HEK293 (cell line): ENCODE measurements around the gene LARGE1.

ENCODE experiments used
- CTCF ChIA-PET: fragments of 350-600 bp; formaldehyde crosslinking; extraction: SDS; loops from one replicate; lab custom pipeline; 2021; ENCODE audit warnings: antibody characterized with exemption; lab: Yijun Ruan, JAX
- POLR2A ChIA-PET: fragments of 300-600 bp; formaldehyde crosslinking; extraction: SDS; loops from one replicate; lab custom pipeline; 2020; ENCODE audit warnings: antibody characterized with exemption, inconsistent platforms; lab: Yijun Ruan, JAX
- H3K27ac ChIP-seq: fragments of 200-500 bp; sonication (Bioruptor generic); 2 replicates; pipeline ENCODE4 v1.5.1; 2014; ENCODE audit warnings: low read depth, low read length, control low read depth, inconsistent platforms; ENCODE audit errors: extremely low read depth
- H3K36me3 ChIP-seq, 2 experiments: fragments of 200-500 bp in 1 of 2; sonication (Bioruptor generic) in 1 of 2; 1 replicate in 1 of 2; 2 replicates in 1 of 2; pipeline ENCODE4 v1.5.1; 2014 to 2017; ENCODE audit warnings: inconsistent platforms in 2 of 2, low read length in 2 of 2; ENCODE audit not compliant: control insufficient read depth in 2 of 2, insufficient read depth in 1 of 2
- H3K4me1 ChIP-seq: fragments of 200-500 bp; sonication (Bioruptor generic); 2 replicates; pipeline ENCODE4 v1.5.1; 2014; ENCODE audit warnings: mild to moderate bottlenecking, low read length, inconsistent platforms; ENCODE audit not compliant: control insufficient read depth, insufficient read depth
- H3K4me3 ChIP-seq: 2 replicates; pipeline ENCODE4 v1.5.1; 2011; ENCODE audit warnings: low read depth, mild to moderate bottlenecking, control low read depth, low read length, moderate library complexity
- H3K9me3 ChIP-seq: fragments of 200-500 bp; sonication (Bioruptor generic); 2 replicates; pipeline ENCODE4 v1.5.1; 2014; ENCODE audit warnings: low read depth, low read length, inconsistent platforms; ENCODE audit not compliant: control insufficient read depth, insufficient read depth
- CTCF ChIP-seq: fragments of 450-650 bp; formaldehyde crosslinking; IDR thresholded peaks from 2 replicates; pipeline ENCODE4 v1.5.1; 2016; ENCODE audit warnings: missing biosample characterization, missing genetic modification characterization
- ELK4 ChIP-seq: IDR thresholded peaks from 2 replicates; pipeline ENCODE4 v1.6.1; 2011; ENCODE audit warnings: mild to moderate bottlenecking, low read depth, low read length, borderline replicate concordance
- INSM2 ChIP-seq: fragments of 450-650 bp; formaldehyde crosslinking; IDR thresholded peaks from 2 replicates; pipeline ENCODE4 v1.5.1; 2016; ENCODE audit warnings: missing biosample characterization, missing genetic modification characterization
- PRDM6 ChIP-seq: fragments of 450-650 bp; formaldehyde crosslinking; IDR thresholded peaks from 2 replicates; pipeline ENCODE4 v1.5.1; 2017; ENCODE audit warnings: missing biosample characterization, missing genetic modification characterization
- SETDB1 ChIP-seq: IDR thresholded peaks from one replicate; pipeline ENCODE4 v1.6.1; 2017; ENCODE audit warnings: mild to moderate bottlenecking, low read length, moderate library complexity, mixed read lengths; ENCODE audit not compliant: insufficient read length
- ZNF155 ChIP-seq: fragments of 450-650 bp; formaldehyde crosslinking; IDR thresholded peaks from 2 replicates; pipeline ENCODE4 v1.5.1; 2016; ENCODE audit warnings: missing biosample characterization, missing genetic modification characterization
- ZNF169 ChIP-seq: fragments of 450-650 bp; formaldehyde crosslinking; IDR thresholded peaks from 2 replicates; pipeline ENCODE4 v1.5.1; 2016; ENCODE audit warnings: missing biosample characterization, missing genetic modification characterization
- ZNF18 ChIP-seq: fragments of 450-650 bp; formaldehyde crosslinking; IDR thresholded peaks from 2 replicates; pipeline ENCODE4 v1.5.1; 2016; ENCODE audit warnings: missing biosample characterization, missing genetic modification characterization
- ZNF341 ChIP-seq: fragments of 450-650 bp; formaldehyde crosslinking; IDR thresholded peaks from 2 replicates; pipeline ENCODE4; 2016; ENCODE audit warnings: low read depth, missing biosample characterization, missing genetic modification characterization
- ZNF433 ChIP-seq: fragments of 450-650 bp; formaldehyde crosslinking; IDR thresholded peaks from 2 replicates; pipeline ENCODE4 v1.5.1; 2016; ENCODE audit warnings: missing biosample characterization, missing genetic modification characterization, low read depth
- ZNF48 ChIP-seq: fragments of 450-650 bp; formaldehyde crosslinking; IDR thresholded peaks from 2 replicates; pipeline ENCODE4 v1.5.1; 2016; ENCODE audit warnings: missing biosample characterization, missing genetic modification characterization
- ZNF664 ChIP-seq: fragments of 450-650 bp; formaldehyde crosslinking; IDR thresholded peaks from 2 replicates; pipeline ENCODE4 v1.5.1; 2016; ENCODE audit warnings: missing biosample characterization, missing genetic modification characterization
- ZNF701 ChIP-seq: fragments of 450-650 bp; formaldehyde crosslinking; IDR thresholded peaks from 2 replicates; pipeline ENCODE4 v1.5.1; 2016; ENCODE audit warnings: missing biosample characterization, missing genetic modification characterization
- ZNF704 ChIP-seq: fragments of 450-650 bp; formaldehyde crosslinking; IDR thresholded peaks from 2 replicates; pipeline ENCODE4 v1.5.1; 2016; ENCODE audit warnings: missing biosample characterization, missing genetic modification characterization
- ZNF777 ChIP-seq: fragments of 450-650 bp; formaldehyde crosslinking; IDR thresholded peaks from 2 replicates; pipeline ENCODE4 v1.5.1; 2017; ENCODE audit warnings: missing biosample characterization, missing genetic modification characterization, borderline replicate concordance
- ZSCAN18 ChIP-seq: fragments of 450-650 bp; formaldehyde crosslinking; IDR thresholded peaks from 2 replicates; pipeline ENCODE4 v1.5.1; 2016; ENCODE audit warnings: missing biosample characterization, missing genetic modification characterization

LARGE1 gene

GRCh38 chr22:33865248-33865647 lies 55.0 kb downstream of the LARGE1 start:
- Histone ChIP-seq H3K27ac (no peak overlapping the region), H3K4me1 (no peaks in the 10 kb centered on the region), H3K9me3 (no peaks in the 10 kb centered on the region), H3K4me3 (no peak overlapping the region), H3K36me3 (no peaks in the 10 kb centered on the region)
- no peak for TF ChIP-seq ZNF664 (tag by site-specific recombination)
- no peak for TF ChIP-seq ZSCAN18 (tag by site-specific recombination)
- no peak for TF ChIP-seq ZNF701 (tag by site-specific recombination)
- TF ChIP-seq ZNF704 (tag by site-specific recombination), result no peak
- no peak for TF ChIP-seq ZNF18 (tag by site-specific recombination)
- no peak for TF ChIP-seq ELK4
- no peak for TF ChIP-seq ZNF48
- TF ChIP-seq PRDM6, result no peak
- TF ChIP-seq ZNF169 (tag by site-specific recombination), result no peak
- no peak for TF ChIP-seq CTCF (tag by site-specific recombination)
- TF ChIP-seq ZNF341, result no peak
- no peak for TF ChIP-seq SETDB1
- TF ChIP-seq ZNF433 (tag by site-specific recombination), result no peak
- TF ChIP-seq ZNF155, result no peak
- no peak for TF ChIP-seq ZNF777 (tag by site-specific recombination)
- no peak for TF ChIP-seq INSM2
- ChIA-PET POLR2A (no interaction called here), CTCF (interaction anchor here (0.6 kb wide), 1 partner anchor 417 kb away, joined by 3 read pairs; no protein-coding TSS in a partner anchor)
